Panc1 (cell line): ENCODE results near the gene TERT. TPM values are rescaled to one million over a fixed set of nuclear protein-coding genes. Genes with fewer than 3 reads are reported as not detected.

Experiments
- ATAC-seq: fragments of 200-7000 bp; cut with Tn5 transposase; 2 replicates; pipeline ENCODE4 v1.9.1; 2020; ENCODE audit warnings: mild to moderate bottlenecking, moderate library complexity
- BruUV-seq: library from RNA; stranded (reverse); fragments of 400-500 nt; replicated peaks from 2 replicates; lab custom pipeline; 2021; lab: Mats Ljungman, UMichigan
- CTCF ChIA-PET: fragments of 300-600 bp; sonication (Branson Sonifier 250); formaldehyde crosslinking; loops from one replicate; lab custom pipeline; 2022; ENCODE audit warnings: antibody characterized with exemption; lab: Charles Lee
- POLR2A ChIA-PET: fragments of 300-600 bp; sonication (Branson Sonifier 250); formaldehyde crosslinking; loops from one replicate; lab custom pipeline; 2022; ENCODE audit warnings: antibody characterized with exemption; lab: Charles Lee
- DNase-seq: peaks from one replicate; pipeline ENCODE4 v3.0.0-alpha.2; 2010; ENCODE audit warnings: low read depth, low spot score
- H3K27ac ChIP-seq: 2 replicates; pipeline ENCODE4 v1.5.1; 2011; ENCODE audit warnings: mild to moderate bottlenecking, low read length, inconsistent platforms
- H3K27me3 ChIP-seq: fragments of 200-500 bp; sonication (Bioruptor generic); 2 replicates; pipeline ENCODE4 v1.6.0; 2014; ENCODE audit warnings: low read length, inconsistent platforms; ENCODE audit not compliant: control insufficient read depth, insufficient read depth
- H3K36me3 ChIP-seq: fragments of 200-500 bp; sonication (Bioruptor generic); 2 replicates; pipeline ENCODE4 v1.5.1; 2014; ENCODE audit warnings: inconsistent platforms, mild to moderate bottlenecking, low read length, moderate library complexity; ENCODE audit not compliant: control insufficient read depth, insufficient read depth
- H3K4me1 ChIP-seq: 2 replicates; pipeline ENCODE4 v1.5.1; 2011; ENCODE audit warnings: inconsistent platforms, mild to moderate bottlenecking, low read length, moderate library complexity; ENCODE audit not compliant: control insufficient read depth, insufficient read depth
- H3K4me3 ChIP-seq, 2 experiments: 2 replicates each; pipeline ENCODE4 v1.5.1; 2011 to 2012; ENCODE audit warnings: low read depth in 2 of 2, low read length in 2 of 2, mild to moderate bottlenecking in 2 of 2, inconsistent platforms in 1 of 2, moderate library complexity in 1 of 2
- H3K9me3 ChIP-seq: fragments of 200-500 bp; sonication (Bioruptor generic); 2 replicates; pipeline ENCODE4 v1.5.1; 2014; ENCODE audit warnings: low read depth, mild to moderate bottlenecking, inconsistent platforms, low read length, moderate library complexity; ENCODE audit not compliant: control insufficient read depth, insufficient read depth
- POLR2AphosphoS5 ChIP-seq: IDR thresholded peaks from 2 replicates; pipeline ENCODE4 v1.6.1; 2012; ENCODE audit warnings: mild to moderate bottlenecking, low read depth, low read length, moderate library complexity
- REST ChIP-seq, 2 experiments: IDR thresholded peaks; 2 replicates each; pipeline ENCODE4 v1.6.1; 2011 to 2012; ENCODE audit warnings: low read depth in 2 of 2, control low read depth in 1 of 2, low read length in 1 of 2, mild to moderate bottlenecking in 1 of 2, moderate library complexity in 1 of 2; ENCODE audit not compliant: insufficient read depth in 1 of 2
- SIN3A ChIP-seq: IDR thresholded peaks from 2 replicates; pipeline ENCODE4 v1.6.1; 2012; ENCODE audit warnings: low read depth, mild to moderate bottlenecking, low read length, moderate library complexity, borderline replicate concordance; ENCODE audit not compliant: insufficient read depth
- TCF7L2 ChIP-seq: IDR thresholded peaks from 2 replicates; pipeline ENCODE4 v1.6.1; 2011; ENCODE audit warnings: mild to moderate bottlenecking, low read depth, low read length, inconsistent platforms
- in situ Hi-C: cut with HindIII; loops from 2 replicates; pipeline ENCODE4 v1.10.0; 2016; ENCODE audit warnings: low sequenced_read_pairs, low pct_unique_long_range_greater_than_20kb
- intact Hi-C: fragments of 100-400 bp; cut with micrococcal nuclease; formaldehyde crosslinking; loops from one replicate; pipeline ENCODE4 v1.10.0; 2022; ENCODE audit not compliant: unreplicated experiment
- total RNA-seq: library from RNA; stranded (reverse); gene quantifications from one replicate; pipeline ENCODE4 v1.2.1, GENCODE V29; 2021; ENCODE audit not compliant: unreplicated experiment
- TF ChIP-seq, protein P1 (sequence below): fragments of 450-650 bp; IDR thresholded peaks from 2 replicates; pipeline ENCODE4 v1.5.1; 2017; ENCODE audit warnings: mild to moderate bottlenecking

TERT gene
- total RNA-seq, 1 experiment from 2014 or later, result 8.9 TPM

DNA sequence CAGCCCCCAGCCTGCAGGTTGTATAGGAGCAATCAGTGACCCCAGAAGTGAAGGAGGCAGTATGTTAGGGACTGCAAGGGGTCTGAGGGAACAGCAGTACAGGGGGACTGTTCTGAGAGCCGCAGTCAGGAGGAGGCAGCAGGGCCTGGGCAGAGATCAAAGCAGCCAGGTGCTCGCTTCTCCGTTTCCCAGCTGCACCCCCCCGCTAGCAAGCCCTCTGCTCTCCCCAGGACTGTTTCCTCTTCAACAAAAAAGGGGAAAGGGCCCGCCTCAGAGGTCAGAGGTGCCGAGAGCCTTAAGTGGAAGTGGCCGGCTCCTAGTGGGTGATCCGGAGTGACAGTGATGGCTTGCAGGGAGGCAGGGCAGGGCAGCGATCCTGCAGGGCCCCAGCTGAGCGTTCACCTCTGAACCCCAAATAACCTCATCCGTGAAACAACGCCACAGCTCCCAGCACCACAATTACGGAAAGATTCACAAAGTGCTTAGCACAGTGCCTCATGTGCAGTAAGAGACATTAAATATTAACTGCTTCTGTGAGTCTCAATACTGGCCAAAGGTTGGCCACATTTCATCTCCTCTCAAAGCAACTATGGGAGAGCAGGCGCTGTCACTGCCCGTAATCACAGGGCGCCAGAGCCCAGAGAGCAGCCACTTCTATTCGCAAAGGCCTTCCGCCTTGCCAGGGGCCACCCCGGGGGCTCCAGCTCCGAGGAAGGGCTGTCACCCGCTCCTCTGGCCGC lies 42.1 kb upstream of the TERT start:
- no peaks in the 10 kb centered on the region for H3K27me3 ChIP-seq
- no peak overlapping the region for H3K27ac ChIP-seq
- TF ChIP-seq SIN3A (no peak), TCF7L2 (no peak), REST (IDR thresholded peaks at IDR 0.05; ENCODE audit: insufficient read depth in 1 of 2, low read depth in 2 of 2, low read length in 1 of 2) (no peak)
- ChIA-PET POLR2A (no interaction called here), CTCF (no interaction called here)
- intact Hi-C loops (no loop called here), in situ Hi-C loops (no loop called here)
- no peak overlapping the region for H3K4me3 ChIP-seq
- no peak for ATAC-seq
- no peaks in the 10 kb centered on the region; the same call in 1 of the 2 replicates for H3K4me1 ChIP-seq
- peaks cover 25% of the 10 kb centered on the region for H3K36me3 ChIP-seq
- no peak for DNase-seq
- H3K9me3 ChIP-seq, result no peaks in the 10 kb centered on the region
- no TSS peak for BruUV-seq

DNA sequence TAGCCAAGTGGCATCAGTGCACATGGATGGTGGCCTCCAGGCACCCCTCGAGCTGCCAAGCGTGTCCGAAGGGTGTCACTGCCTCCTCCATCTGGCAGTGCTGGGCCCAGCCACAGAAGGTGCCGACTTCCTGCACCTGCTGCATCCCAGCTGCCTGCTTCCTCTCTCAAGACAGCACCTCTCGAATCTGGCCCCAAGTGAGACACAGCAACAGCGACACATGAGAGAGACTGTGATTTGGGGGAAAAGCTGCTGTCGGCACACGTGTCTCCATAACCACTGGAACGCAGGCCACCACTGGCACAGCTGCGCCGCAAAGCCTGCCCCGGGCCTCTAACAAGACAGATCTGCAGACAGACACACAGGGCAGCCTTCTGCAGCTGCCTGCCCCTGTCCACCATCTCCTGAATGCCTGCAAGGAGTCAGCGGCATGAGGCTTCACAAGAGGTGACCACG lies 41.3 kb upstream of the TERT start:
- ATAC-seq (no peak), DNase-seq (no peak)
- ChIA-PET POLR2A (interaction anchor here (0.7 kb wide), 1 partner anchor 11 kb away, joined by 3 read pairs; no protein-coding TSS in a partner anchor), CTCF (no interaction called here)
- in situ Hi-C loops (no loop called here), intact Hi-C loops (no loop called here)
- Histone ChIP-seq H3K27ac (no peak overlapping the region), H3K27me3 (no peaks in the 10 kb centered on the region), H3K4me1 (no peaks in the 10 kb centered on the region; the same call in 1 of the 2 replicates), H3K36me3 (peaks cover 19% of the 10 kb centered on the region), H3K9me3 (no peaks in the 10 kb centered on the region), H3K4me3 (no peak overlapping the region)
- no peak for TF ChIP-seq POLR2AphosphoS5
- TF ChIP-seq REST (IDR thresholded peaks at IDR 0.05; ENCODE audit: insufficient read depth in 1 of 2, low read depth in 2 of 2, low read length in 1 of 2), result no peak
- TF ChIP-seq SIN3A, result no peak
- TF ChIP-seq, protein P1, sequence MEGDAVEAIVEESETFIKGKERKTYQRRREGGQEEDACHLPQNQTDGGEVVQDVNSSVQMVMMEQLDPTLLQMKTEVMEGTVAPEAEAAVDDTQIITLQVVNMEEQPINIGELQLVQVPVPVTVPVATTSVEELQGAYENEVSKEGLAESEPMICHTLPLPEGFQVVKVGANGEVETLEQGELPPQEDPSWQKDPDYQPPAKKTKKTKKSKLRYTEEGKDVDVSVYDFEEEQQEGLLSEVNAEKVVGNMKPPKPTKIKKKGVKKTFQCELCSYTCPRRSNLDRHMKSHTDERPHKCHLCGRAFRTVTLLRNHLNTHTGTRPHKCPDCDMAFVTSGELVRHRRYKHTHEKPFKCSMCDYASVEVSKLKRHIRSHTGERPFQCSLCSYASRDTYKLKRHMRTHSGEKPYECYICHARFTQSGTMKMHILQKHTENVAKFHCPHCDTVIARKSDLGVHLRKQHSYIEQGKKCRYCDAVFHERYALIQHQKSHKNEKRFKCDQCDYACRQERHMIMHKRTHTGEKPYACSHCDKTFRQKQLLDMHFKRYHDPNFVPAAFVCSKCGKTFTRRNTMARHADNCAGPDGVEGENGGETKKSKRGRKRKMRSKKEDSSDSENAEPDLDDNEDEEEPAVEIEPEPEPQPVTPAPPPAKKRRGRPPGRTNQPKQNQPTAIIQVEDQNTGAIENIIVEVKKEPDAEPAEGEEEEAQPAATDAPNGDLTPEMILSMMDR, result no peak
- TF ChIP-seq TCF7L2, result no peak
- no TSS peak for BruUV-seq
